ENCODE results near the gene COL20A1.

The COL20A1 gene

DNA sequence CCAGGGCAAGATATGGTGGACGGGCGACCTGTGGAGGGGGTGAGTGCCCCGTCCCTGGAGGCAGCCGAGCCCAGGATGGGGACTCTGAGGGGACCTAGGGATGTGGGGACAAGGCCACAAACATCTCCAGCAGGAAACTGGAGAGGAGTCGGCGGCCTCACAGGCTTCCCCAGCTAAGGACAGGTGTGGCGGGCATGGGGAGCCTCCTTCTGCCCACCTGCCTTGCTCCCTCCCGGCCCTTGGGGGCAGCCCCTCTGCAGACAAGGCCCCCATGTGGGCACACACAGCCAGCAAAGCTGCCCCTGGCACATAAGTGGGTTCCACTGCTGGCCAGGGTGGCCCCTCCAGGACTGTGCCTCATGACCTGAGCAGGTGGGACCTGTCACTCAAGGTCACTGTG, 63.5 kb downstream of the COL20A1 start:
- H3K27me3 ChIP-seq, result peaks cover 27 to 44% (median 35%) of the 10 kb centered on the region in 11 experiments
- peaks cover 0 to 49% (median 1%) of the 10 kb centered on the region in 11 experiments; a peak in 9 of 22 replicates for H4K20me1 ChIP-seq
- TF ChIP-seq Cebpa-rat (IDR thresholded peaks at IDR 0.05), result no peak
- peaks cover 0 to 19% (median 16%) of the 10 kb centered on the region in 10 experiments; a peak in 15 of 20 replicates for H3K4me1 ChIP-seq
- H3K36me3 ChIP-seq, result no peaks in the 10 kb centered on the region
- no peak overlapping the region for H3K4me2 ChIP-seq
- H3K4me3 ChIP-seq, result no peak overlapping the region
- peaks cover 0 to 4% (median 0%) of the 10 kb centered on the region in 11 experiments; a peak in 6 of 22 replicates for H3K9me3 ChIP-seq (replicated peaks in 1 of 11)
- no peak overlapping the region for H3K27ac ChIP-seq
- no peak overlapping the region for H3K9ac ChIP-seq

DNA sequence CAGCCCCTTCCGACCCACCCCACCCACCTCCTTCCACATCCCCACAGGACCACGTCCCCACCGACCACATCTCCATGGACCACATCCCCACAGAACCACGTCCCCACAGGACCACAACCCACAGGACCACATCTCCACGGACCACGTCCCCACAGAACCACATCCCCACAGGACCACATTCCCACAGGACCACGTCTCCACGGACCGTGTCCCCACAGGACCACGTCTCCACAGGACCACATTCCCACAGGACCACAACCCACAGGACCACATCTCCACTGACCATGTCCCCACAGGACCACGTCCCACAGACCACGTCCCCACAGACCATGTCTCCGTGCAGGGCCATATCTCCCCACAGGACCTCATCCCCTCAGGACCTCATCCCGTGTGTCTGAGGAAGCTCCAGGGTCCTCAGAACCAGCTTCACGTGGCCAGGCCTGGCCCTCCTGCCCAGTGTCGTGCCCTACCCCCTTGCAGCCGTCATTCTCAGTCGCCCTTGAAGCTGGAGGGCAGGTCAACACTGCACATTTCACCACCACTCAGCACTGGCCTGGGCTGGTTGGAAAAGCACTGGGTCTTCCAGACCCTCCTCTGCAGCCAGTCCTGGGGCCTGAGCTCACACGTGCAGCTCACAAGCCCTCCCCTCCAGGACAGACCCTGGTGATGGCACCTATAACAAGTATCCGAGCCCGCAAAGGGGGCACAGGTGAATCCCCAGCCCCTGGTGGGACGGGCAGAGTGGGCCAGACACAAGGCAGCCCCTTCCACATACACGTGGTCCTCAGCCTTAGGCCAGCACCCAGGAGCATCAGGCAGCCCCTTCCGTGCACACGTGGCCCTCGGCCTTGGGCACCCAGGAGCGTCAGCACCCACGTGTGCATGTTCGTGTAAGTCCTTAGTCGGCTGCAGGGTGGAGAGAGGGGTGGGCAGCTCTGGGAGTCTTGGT, 64.2 kb downstream of the COL20A1 start:
- no peaks in the 10 kb centered on the region for H3K9me3 ChIP-seq (replicated peaks in 1 of 11)
- no peak overlapping the region for H3K4me2 ChIP-seq
- no peaks in the 10 kb centered on the region for H3K36me3 ChIP-seq
- no peak overlapping the region for H3K9ac ChIP-seq
- H3K27ac ChIP-seq, result no peak overlapping the region
- H4K20me1 ChIP-seq, result peaks cover 0 to 56% (median 7%) of the 10 kb centered on the region in 11 experiments; a peak in 9 of 22 replicates
- TF ChIP-seq Cebpa-rat (IDR thresholded peaks at IDR 0.05), result no peak
- no peak overlapping the region for H3K4me3 ChIP-seq
- H3K27me3 ChIP-seq, result peaks cover 34 to 51% (median 42%) of the 10 kb centered on the region in 11 experiments
- H3K4me1 ChIP-seq, result peaks cover 0 to 17% (median 15%) of the 10 kb centered on the region in 10 experiments; a peak in 15 of 20 replicates

GRCh38 chr20:63357921-63358905, 65.2 kb downstream of the COL20A1 start:
- H3K4me1 ChIP-seq, result peaks cover 0 to 7% (median 5%) of the 10 kb centered on the region in 10 experiments; a peak in 10 of 20 replicates
- no peak overlapping the region for H3K4me3 ChIP-seq
- TF ChIP-seq Cebpa-rat (IDR thresholded peaks at IDR 0.05), result no peak
- H3K9me3 ChIP-seq (replicated peaks in 1 of 11), result no peaks in the 10 kb centered on the region
- no peak overlapping the region for H3K27ac ChIP-seq
- H4K20me1 ChIP-seq, result peaks cover 0 to 61% (median 7%) of the 10 kb centered on the region in 11 experiments; a peak in 10 of 22 replicates
- no peak overlapping the region for H3K4me2 ChIP-seq
- H3K9ac ChIP-seq, result no peak overlapping the region
- H3K27me3 ChIP-seq, result peaks cover 44 to 61% (median 53%) of the 10 kb centered on the region in 11 experiments
- H3K36me3 ChIP-seq, result no peaks in the 10 kb centered on the region

- Histone ChIP-seq H3K27me3 (peaks cover 45 to 72% (median 57%) of the 10 kb centered on the region in 11 experiments), H3K4me2 (no peak overlapping the region), H4K20me1 (peaks cover 0 to 71% (median 7%) of the 10 kb centered on the region in 11 experiments; a peak in 10 of 22 replicates), H3K9me3 (replicated peaks in 1 of 11) (no peaks in the 10 kb centered on the region), H3K36me3 (no peaks in the 10 kb centered on the region), H3K9ac (no peak overlapping the region), H3K4me3 (no peak overlapping the region), H3K4me1 (peaks cover 0 to 7% (median 5%) of the 10 kb centered on the region in 10 experiments; a peak in 6 of 20 replicates), H3K27ac (no peak overlapping the region)
- TF ChIP-seq Cebpa-rat (IDR thresholded peaks at IDR 0.05), result no peak
These were observed 66.4 kb downstream of the COL20A1 start for GRCh38 chr20:63359164-63359934.

GRCh38 chr20:63359937-63360849, 67.2 kb downstream of the COL20A1 start:
- H3K4me3 ChIP-seq, result no peak overlapping the region

DNA sequence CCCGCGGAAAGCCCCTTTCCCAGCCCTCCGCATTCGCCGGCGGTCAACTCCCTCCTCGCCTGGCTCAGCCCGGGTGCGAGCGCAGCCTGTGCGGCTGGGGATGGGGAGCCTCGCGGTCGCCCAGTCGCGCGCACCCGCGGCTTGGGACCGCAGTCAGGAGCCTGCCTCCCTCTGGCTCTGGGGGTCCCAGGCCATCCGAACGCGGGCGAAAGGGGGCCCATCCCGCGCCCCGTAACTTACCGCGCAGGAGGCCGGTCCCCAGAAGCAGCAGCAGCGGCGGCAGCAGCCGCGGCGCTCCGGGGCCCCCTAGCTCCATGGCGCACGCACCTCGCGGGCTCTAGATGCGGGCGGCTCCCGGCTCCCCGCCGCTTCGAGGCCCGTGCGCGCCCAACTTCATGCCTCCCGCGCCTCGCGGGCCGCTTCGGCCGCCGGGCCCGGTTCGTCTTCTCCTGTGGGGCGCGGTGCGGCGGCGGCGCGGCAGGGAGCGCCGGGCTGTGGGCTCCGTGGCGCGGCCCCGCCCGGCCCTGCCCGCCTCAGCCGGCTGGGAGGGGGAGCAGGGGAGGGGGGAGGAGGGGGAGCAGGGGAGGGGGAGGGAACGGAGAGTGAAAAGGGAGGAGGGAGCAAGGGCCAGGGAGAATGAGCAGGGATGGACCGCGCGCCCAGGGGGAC, 68.0 kb downstream of the COL20A1 start, which contains the start of gene CHRNA4:
Gene CHRNA4, minus strand, starts transcription at position 500 of the 669 bp plus-strand sequence. Its CDS starts 184 bp downstream, at position 316.
- Histone ChIP-seq H3K27me3 (peaks cover 45 to 74% (median 57%) of the 10 kb centered on the region in 11 experiments), H3K9ac (no peak within 1 kb of the TSS), H3K4me3 (no peak within 1 kb of the TSS), H3K4me1 (peaks cover 0 to 20% (median 12%) of the 10 kb centered on the region in 10 experiments; a peak in 9 of 20 replicates), H3K36me3 (no peaks in the 10 kb centered on the region), H3K27ac (no peak within 1 kb of the TSS), H4K20me1 (peaks cover 0 to 78% (median 7%) of the 10 kb centered on the region in 11 experiments; a peak in 10 of 22 replicates), H3K9me3 (replicated peaks in 1 of 11) (no peaks in the 10 kb centered on the region), H3K4me2 (peak within 1 kb of the TSS in 7 of 11 experiments; percentile 16 to 53 (median 24); a peak in 8 of 22 replicates)
- TF ChIP-seq Cebpa-rat (IDR thresholded peaks at IDR 0.05), result no peak

More at GRCh38 chr20:63359937-63360849, 67.2 kb downstream of the COL20A1 start:
- TF ChIP-seq Cebpa-rat (IDR thresholded peaks at IDR 0.05), result no peak
- Histone ChIP-seq H3K9ac (no peak overlapping the region), H3K27ac (no peak overlapping the region), H3K9me3 (replicated peaks in 1 of 11) (no peaks in the 10 kb centered on the region), H3K27me3 (peaks cover 45 to 74% (median 57%) of the 10 kb centered on the region in 11 experiments), H3K4me2 (no peak overlapping the region), H3K4me1 (peaks cover 0 to 12% (median 10%) of the 10 kb centered on the region in 10 experiments; a peak in 9 of 20 replicates), H3K36me3 (no peaks in the 10 kb centered on the region), H4K20me1 (peaks cover 0 to 70% (median 7%) of the 10 kb centered on the region in 11 experiments; a peak in 10 of 22 replicates)

Data from BLaER1 treated with 17β-estradiol and CSF1 and Interleukin-3, amounts not matched to agents 10 nM and 100 nM (cell line).